B cell (primary cell): ENCODE measurements around the gene CAMTA1.

Experiments
- CTCF ChIP-seq: fragments of 200-600 bp; IDR thresholded peaks from one replicate; pipeline ENCODE4 v1.8.0; 2022; ENCODE audit warnings: antibody characterized with exemption, mild to moderate bottlenecking
- EZH2 ChIP-seq: IDR thresholded peaks from 2 replicates; pipeline ENCODE4 v1.6.1; 2012; ENCODE audit warnings: borderline replicate concordance, low read depth, mild to moderate bottlenecking, moderate library complexity, low read length; ENCODE audit not compliant: insufficient read depth, poor library complexity, severe bottlenecking

- no peak for TF ChIP-seq CTCF
- no peak for TF ChIP-seq EZH2
Observed at GRCh38 chr1:7579831-7580804, 794.9 kb downstream of the CAMTA1 start.
